Measurements from ENCODE around the gene SFXN2. TPM values are rescaled to one million over a fixed set of nuclear protein-coding genes. Genes with fewer than 3 reads are reported as not detected.
A peak's percentile ranks its signal among the peaks of the same experiment; 100 is the strongest.

Gene SFXN2
- total RNA-seq, 2 experiments from 2014 or later = 6.4 to 7.6 TPM

DNA sequence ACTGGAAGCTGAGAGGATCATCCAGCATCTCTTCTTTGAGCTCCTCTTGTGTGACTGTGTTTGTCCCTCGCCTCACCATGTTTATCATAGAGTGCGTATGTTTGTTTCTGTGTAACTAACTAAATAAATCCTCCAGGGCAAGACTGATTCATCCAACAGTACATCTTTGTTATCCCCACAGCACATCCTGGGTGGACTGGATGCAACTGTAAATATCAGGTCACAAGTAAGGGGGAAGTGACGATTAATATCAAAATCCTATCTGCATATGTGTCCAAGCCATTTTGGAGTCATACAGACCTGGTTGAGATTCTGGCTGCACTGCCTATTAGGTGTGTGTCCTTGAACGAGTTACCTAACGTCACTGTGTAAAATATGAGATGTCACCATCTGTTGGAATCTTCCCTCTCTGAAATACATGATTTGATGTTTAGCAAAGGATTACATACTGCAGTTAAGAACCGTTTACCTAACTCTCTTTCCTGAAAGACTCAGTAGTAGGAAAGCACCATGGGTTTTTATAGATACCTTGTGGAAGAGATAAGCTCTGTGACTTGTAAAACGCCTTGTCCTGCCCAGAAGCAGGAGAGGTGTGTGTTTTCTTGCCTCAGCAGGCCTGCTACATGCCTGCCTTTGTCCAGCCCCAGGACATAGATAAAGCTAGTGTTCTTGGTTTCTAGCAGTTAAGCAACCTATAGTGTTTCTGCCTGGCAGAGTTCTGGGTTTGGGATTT, 55.1 kb downstream of the SFXN2 start:
- POLR2A ChIA-PET = no interaction called here
- no peak overlapping the region for H3K27ac ChIP-seq (ENCODE audit: low read depth in 1 of 2, low read length in 2 of 2)
- H3K9me3 ChIP-seq (ENCODE audit: control insufficient read depth in 1 of 2, insufficient read depth in 1 of 2, low read length in 2 of 2) = no peaks in the 10 kb centered on the region
- TF ChIP-seq CTCF (IDR thresholded peaks at IDR 0.05) = no peak
- no peaks in the 10 kb centered on the region for H3K9me3 Mint-ChIP-seq
- H3K4me3 Mint-ChIP-seq = no peak overlapping the region
- intact Hi-C loops (cut with DNase I, micrococcal nuclease) = no loop called here
- no peak overlapping the region for H3K4me3 ChIP-seq (ENCODE audit: low read length)
- ATAC-seq (ENCODE audit: poor library complexity) (no peak), DNase-seq (no peak)
- peaks cover 36% of the 10 kb centered on the region for H3K36me3 Mint-ChIP-seq (ENCODE audit: low read depth)
- peaks cover 10% of the 10 kb centered on the region for H3K36me3 ChIP-seq (ENCODE audit: insufficient read depth, low read length)
- no peaks in the 10 kb centered on the region for H3K27me3 Mint-ChIP-seq
- H3K4me1 Mint-ChIP-seq (ENCODE audit: low read depth) = peaks cover 67% of the 10 kb centered on the region
- H3K4me1 ChIP-seq (ENCODE audit: insufficient read depth, low read length) = peaks cover 18% of the 10 kb centered on the region
- H3K27ac Mint-ChIP-seq = peak overlapping the region; percentile 68
- no peaks in the 10 kb centered on the region for H3K27me3 ChIP-seq (ENCODE audit: control insufficient read depth in 1 of 2, insufficient read depth in 2 of 2, low read length in 2 of 2)
- CTCF ChIA-PET = interaction anchor here (0.5 to 0.7 kb wide), 2 partner anchors 53 to 178 kb away, joined by 3 read pairs; no protein-coding TSS in a partner anchor

DNA sequence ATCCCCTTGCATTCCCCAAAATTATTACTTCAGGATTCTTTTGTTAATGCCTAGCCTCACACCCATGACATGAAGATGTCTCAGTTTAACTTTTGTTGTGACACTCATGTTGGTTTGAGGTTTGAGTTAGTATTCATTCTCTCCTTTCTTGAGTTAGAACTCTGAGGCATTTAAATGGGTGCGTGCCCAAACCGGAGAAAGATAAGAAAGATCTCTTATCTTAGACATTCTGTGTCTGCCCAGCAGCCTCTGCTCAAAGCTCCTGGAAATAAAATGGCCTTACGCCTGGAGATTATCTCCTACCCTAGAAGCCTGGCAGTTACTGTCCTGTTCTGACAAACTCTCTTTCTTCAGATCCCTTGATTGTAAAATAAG, 55.7 kb downstream of the SFXN2 start:
- H3K27ac ChIP-seq (ENCODE audit: low read depth in 1 of 2, low read length in 2 of 2) = no peak overlapping the region
- H3K4me1 ChIP-seq (ENCODE audit: insufficient read depth, low read length) = peaks cover 19% of the 10 kb centered on the region
- Mint-ChIP-seq H3K9me3 (no peaks in the 10 kb centered on the region), H3K36me3 (ENCODE audit: low read depth) (peaks cover 33% of the 10 kb centered on the region), H3K4me1 (ENCODE audit: low read depth) (peaks cover 69% of the 10 kb centered on the region), H3K4me3 (no peak overlapping the region), H3K27me3 (no peaks in the 10 kb centered on the region), H3K27ac (peak overlapping the region; percentile 68)
- H3K9me3 ChIP-seq (ENCODE audit: control insufficient read depth in 1 of 2, insufficient read depth in 1 of 2, low read length in 2 of 2) = no peaks in the 10 kb centered on the region
- intact Hi-C loops (cut with DNase I, micrococcal nuclease) = no loop called here
- no peak overlapping the region for H3K4me3 ChIP-seq (ENCODE audit: low read length)
- peaks cover 10% of the 10 kb centered on the region for H3K36me3 ChIP-seq (ENCODE audit: insufficient read depth, low read length)
- no peaks in the 10 kb centered on the region for H3K27me3 ChIP-seq (ENCODE audit: control insufficient read depth in 1 of 2, insufficient read depth in 2 of 2, low read length in 2 of 2)
- no peak for DNase-seq
- no peak for TF ChIP-seq CTCF (IDR thresholded peaks at IDR 0.05)
- POLR2A ChIA-PET = no interaction called here
- no peak for ATAC-seq (ENCODE audit: poor library complexity)
- CTCF ChIA-PET = no interaction called here

- ATAC-seq (ENCODE audit: poor library complexity) (no peak), DNase-seq (no peak)
- Mint-ChIP-seq H3K27me3 (no peaks in the 10 kb centered on the region), H3K27ac (peak overlapping the region; percentile 68), H3K36me3 (ENCODE audit: low read depth) (peaks cover 29% of the 10 kb centered on the region), H3K4me1 (ENCODE audit: low read depth) (peaks cover 69% of the 10 kb centered on the region), H3K9me3 (no peaks in the 10 kb centered on the region), H3K4me3 (no peak overlapping the region)
- Histone ChIP-seq H3K27ac (ENCODE audit: low read depth in 1 of 2, low read length in 2 of 2) (no peak overlapping the region), H3K36me3 (ENCODE audit: insufficient read depth, low read length) (peaks cover 6% of the 10 kb centered on the region), H3K4me3 (ENCODE audit: low read length) (no peak overlapping the region), H3K9me3 (ENCODE audit: control insufficient read depth in 1 of 2, insufficient read depth in 1 of 2, low read length in 2 of 2) (no peaks in the 10 kb centered on the region), H3K27me3 (ENCODE audit: control insufficient read depth in 1 of 2, insufficient read depth in 2 of 2, low read length in 2 of 2) (no peaks in the 10 kb centered on the region), H3K4me1 (ENCODE audit: insufficient read depth, low read length) (peaks cover 26% of the 10 kb centered on the region)
- ChIA-PET POLR2A (no interaction called here), CTCF (no interaction called here)
- TF ChIP-seq CTCF (IDR thresholded peaks at IDR 0.05) = no peak
- intact Hi-C loops (cut with DNase I, micrococcal nuclease) = no loop called here
Measured at GRCh38 chr10:102770792-102771191, 56.4 kb downstream of the SFXN2 start.

Data from CD4-positive, alpha-beta T cell (primary cell).